ENCODE results near the gene ZFP30.
"Not testable (repeated sequence)": the region's sequence is repeated elsewhere in the genome, so short reads cannot be mapped to it uniquely, and the experiment has no call there.

The ZFP30 gene

DNA sequence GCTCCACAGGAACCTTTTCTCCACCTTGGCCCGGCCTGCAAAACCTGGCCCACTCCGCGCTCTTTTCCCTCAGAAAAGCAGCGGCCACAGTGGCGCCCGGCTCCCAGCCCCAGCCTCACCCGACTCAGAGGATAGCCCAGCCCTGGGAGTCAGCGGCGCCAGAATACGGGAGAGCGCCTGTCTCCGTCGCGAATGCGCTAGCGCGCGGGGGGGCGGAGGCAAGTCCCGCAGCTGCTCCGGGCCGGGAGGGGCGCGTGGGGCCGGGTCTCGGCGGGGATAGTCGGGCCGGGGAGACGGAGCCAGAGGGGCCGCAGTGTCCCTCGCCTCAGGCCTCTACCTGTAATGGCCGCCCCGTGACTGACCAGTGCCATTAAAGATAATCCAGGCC lies at the start of gene ZFP30:
TSS of gene ZFP30 (minus strand) at position 165 of the 388 bp plus-strand sequence. CDS start 7,643 bp downstream, outside the sequence.
- peak; percentile 88 for DNase-seq

DNA sequence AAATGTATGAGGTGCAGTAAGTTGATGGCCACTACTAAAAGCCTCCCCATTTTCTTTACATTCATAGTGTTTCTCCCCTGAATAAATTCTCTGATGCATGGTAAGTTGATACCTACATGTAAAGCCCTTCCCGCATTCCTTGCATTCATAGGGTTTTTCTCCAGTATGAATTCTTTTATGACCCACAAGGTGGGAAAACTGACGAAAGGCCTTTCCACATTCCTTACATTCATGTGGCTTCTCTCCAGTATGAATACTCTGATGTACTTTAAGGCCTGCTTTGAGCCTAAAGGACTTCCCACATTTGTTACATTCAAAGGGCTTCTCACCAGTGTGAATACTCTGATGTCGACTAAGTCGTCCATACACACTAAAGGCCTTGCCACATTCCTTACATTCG lies 43.8 kb upstream of the ZFP30 start:
- DNase-seq = no peak

DNA sequence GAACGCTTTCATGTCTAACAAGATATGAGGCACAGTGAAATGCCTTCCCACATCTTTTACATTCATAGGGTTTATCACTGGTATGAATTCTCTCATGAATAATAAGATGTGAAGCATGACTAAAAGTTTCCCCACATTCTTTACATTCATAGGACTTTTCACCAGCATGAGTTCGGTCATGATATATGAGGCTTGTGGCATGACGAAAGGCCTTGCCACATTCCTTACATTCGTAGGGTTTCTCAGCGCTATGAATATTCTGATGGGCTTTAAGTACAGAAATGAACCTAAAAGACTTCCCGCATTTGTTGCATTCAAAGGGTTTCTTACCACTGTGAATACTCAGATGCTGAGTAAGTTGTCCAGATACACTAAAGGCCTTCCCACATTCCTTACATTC lies 43.0 kb upstream of the ZFP30 start:
- no peak for DNase-seq

DNA sequence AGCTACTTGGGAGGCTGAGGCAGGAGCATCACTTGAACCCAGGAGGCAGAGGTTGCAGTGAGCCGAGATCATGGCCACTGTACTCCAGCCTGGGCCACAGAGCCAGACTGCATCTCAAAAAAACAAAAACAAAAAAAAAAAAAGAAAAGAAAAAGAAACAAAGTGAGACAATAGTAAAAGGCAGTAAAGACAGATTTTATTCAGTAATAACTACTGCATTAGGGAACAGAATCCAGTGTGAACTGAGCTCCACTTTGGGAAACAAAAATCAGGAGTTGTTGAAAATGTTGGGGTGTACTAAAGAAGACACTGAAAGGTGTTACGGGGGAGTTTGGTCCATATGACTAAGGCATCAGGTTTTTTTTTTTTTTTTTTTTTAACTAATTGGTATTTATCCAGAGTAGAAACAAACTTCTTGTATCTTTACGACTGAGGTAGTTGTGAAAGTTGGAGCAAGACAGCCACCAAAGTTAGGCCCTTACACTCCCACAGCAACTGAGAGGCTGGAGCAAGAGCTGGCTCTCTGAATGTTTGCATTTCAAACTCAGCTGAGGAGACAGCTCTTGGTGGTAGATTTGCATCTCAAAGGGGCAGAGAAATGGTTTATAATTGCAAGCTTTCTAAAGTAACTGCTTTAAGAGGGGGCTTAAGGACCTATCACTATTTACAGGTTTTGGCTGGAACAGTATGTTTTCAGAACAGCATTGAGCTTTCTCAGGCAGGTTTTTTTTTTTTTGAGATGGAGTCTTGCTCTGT lies 40.1 kb upstream of the ZFP30 start:
- DNase-seq = no peak

DNA sequence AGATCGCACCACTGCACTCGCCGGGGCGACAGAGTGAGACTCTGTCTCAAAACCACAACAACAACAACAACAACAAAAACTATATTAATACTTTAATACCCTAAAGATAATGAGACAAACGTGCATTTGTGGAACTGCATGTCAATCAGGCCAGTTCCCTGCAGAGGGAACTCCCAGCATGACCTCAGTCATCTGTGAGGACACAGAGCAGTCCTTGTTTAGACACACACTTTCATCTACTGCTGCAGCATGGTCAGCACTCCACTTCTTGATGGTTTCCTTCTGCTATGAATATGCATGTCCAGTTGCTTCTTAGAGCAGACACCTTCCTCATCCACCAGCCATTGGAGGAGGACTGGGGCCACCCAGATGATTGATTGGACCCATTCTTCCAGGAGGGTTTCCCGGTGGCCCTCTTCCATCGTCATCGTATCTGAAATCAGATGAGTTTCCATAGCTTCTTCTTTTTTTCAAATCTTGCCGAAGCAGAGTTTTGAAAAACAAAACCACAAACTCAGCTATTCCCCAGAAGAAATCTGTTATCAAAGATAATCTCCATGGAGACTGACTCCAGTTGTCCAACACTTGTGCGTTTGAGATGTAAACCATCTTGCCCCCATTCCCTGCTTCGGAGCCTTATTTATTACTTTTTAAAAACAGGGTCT lies 37.8 kb upstream of the ZFP30 start:
- DNase-seq = no peak

DNA sequence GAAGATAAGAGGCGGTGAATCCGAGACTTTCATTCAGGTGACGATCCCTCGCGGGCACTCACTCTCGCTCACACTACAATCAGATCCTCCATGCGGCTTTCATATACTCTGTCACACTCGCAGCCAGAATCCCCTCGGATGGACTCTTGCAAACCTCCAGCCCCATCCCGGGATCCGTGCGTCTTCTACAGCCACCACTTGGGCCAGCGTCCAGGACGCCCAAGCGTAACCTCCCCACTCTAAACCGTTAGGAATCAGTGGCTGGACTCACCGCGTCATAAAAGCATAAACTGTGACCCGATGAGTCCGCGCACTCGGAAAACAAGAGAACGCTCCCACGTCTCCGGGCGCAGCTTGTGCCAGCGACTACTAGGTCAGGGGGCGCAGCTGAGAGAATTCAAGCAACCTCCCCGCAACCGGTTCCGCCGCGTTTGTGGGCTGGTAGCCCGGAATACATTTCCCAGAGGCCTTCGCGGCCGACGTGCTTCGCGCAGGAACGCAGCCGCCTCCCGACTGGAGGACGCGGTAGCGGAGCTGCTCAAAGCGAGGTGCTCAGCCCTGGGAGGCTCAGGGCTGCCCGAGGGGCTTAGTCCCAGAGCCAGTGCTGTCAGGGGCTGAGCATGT lies 36.7 kb upstream of the ZFP30 start:
- DNase-seq = peak; percentile 89

DNA sequence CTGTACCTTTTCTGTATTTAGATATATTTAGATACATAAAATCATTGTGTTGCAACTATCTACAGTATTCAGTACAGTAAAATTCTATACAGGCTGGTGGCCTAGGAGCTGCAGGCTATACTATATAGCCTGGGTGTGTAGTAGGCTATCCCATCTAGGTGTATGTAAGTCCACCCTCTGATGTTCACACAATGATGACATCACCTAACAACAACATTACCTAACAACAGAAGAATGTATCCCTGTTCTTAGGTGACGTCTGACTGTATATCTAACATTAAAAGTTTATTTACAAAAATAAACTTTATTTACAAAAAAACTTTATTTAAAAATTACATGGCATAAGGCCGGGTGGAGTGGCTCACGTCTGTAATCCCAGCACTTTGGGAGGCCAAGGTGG lies 28.3 kb upstream of the ZFP30 start:
- DNase-seq = no peak

DNA sequence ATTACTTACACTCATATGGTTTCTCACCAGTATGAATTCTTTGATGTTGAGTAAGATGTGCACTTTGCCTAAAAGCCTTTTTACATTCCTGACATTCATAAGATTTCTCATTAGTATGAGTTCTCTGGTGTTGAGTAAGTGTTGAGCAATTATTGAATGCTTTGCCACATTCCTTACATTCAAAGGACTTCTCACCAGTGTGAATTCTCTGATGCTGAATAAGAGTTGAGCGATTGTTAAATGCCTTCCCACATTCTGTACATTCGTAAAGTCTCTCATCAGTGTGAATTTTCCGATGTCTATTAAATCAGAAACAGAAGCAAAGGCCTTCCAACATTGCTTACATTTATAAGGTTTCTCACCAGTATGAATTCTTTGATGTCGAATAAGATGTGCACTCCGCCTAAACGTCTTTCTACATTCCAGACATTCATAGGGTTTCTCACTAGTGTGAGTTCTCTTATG lies 14.2 kb upstream of the ZFP30 start:
- DNase-seq = no peak

DNA sequence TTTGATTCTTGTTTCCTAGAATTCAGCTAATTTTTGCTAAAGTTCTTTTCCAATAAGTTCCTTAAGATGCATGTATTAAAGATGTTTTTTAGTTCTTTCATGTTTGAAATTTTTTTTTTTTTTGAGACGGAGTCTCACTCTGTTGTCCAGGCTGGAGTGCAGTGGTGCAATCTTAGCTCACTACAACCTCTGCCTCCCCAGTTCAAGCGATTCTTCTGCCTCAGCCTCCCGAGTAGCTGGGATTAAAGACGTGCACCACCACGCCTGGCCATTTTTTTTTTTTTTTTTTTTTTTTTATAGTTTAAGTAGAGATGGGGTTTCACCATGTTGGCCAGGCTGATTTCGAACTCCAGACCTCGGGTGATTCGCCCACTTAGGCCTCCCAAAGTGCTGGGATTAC lies 1.9 kb upstream of the ZFP30 start:
- DNase-seq = not testable (repeated sequence)

DNA sequence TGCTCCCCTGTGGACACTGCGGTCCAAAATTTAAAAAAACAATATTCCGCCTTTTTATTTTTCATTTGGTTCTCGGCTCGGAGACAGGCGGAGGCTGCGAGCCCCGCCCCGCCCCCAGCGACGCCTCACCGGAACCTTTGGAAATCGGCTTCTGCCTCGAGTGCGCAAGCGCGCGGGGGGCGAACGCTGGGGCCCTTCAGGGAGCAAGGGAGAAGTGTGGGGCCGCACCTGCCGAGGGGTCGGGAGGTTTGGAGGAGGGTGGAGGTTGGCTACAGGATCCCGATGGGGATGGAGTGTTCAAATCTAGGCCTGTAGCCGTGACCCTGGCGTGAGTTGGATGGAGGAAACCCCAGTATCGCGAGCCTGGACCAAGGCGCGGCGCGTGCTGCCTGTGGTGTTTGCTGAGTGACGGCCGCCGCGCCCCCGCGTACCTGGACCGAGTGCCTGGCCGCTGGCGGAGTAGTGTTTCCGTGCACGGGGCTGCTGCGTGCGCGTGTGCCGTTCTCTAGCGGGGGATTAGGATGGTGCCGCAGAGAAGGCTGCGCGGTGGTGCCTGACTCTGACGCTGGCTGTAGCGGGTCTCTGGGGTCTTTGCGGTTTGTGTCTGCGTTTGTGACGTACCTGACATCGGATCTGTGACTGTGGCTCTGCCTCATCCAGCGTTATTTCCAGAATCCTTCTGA lies 565 bp upstream of the ZFP30 start:
- DNase-seq = peak; percentile 91

DNA sequence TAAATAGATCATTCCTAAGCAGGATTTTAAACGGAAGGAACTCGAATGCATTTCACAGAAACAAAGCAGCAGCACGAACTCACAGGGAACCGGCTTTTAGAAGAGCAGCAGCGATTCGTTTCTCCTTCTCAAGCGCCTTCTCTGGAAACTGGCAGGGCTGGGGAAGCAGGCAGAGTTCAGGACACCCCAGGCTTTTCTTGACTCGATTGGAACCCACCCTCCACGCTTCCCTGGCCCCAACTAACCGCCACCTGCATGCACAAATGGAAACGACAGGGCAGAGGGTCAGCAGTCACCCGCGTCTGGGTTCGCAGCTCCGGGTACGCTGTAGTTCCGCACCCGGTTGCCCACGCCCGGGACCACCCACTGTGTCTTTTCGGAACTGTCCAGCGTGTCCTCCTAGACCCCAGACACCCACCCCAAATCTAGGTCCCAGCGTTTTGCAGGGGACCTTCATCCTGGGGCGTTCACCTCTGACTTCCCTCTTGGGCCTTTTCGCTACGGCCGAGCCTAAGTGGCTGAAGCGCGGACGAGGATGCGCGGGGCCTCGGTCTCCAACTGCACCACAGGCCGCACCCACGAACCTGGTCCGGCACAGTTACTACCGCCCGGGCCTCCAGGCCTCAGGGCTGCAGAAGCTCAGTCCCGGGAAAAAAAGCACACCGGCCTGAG lies 500 bp downstream of the ZFP30 start:
- DNase-seq = peak; percentile 19

DNA sequence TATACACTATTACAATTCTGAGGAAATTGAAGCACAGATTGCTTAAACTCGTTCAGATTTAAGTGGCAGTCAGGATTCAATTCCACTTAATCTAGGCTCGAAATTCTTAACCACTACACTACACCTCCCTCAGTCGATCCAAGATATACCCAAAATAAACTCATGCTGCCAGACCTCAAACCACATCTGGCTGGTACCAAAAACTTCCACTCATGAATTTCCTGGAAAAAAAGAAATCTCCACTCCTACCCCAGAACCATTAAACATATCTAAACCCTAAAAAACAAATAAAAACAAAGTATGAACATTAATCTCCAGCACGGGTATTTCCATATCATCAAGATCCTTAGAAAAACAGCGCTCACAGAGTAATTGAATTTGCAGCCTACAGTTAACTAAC lies 1.1 kb downstream of the ZFP30 start:
- DNase-seq = no peak

DNA sequence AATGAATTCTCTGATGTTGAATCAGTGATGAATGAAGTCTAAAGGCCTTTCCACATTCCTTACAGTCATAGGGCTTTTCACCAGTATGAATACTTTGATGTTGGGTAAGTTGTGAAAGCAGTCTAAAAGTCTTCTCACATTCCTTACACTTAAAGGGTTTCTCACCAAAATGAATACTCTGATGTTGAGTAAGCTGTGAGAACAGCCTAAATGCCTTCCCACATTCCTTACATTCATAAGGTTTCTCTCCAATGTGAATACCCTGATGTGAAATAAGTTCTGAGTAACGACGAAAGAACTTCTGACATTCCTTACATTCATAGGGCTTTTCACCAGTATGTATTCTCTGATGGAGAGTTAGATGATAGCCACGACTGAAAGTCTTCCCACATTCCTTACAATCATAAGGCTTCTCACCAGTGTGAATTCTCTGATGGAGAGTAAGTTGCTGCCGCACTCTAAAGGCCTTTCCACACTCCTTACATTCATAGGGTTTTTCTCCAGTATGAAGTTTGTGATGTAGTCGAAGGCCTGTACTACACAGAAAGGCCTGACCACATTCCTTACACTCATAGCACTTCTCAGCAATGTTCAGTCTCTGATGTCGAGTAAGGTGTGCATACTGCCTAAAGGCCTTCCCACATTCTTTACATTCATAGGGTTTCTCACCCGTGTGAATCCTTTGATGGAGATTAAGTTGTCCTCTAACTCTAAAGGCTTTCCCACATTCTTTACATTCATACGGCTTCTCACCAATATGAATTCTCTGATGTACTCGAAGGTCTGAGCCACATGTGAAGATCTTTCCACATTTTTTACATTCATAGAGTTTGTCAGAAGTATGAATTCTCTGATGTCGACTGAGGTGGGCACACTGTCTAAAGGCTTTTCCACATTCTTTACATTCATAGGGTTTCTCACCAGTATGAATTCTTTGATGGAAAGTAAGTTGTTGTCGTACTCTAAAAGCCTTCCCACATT lies 19.9 kb downstream of the ZFP30 start:
- DNase-seq = no peak

DNA sequence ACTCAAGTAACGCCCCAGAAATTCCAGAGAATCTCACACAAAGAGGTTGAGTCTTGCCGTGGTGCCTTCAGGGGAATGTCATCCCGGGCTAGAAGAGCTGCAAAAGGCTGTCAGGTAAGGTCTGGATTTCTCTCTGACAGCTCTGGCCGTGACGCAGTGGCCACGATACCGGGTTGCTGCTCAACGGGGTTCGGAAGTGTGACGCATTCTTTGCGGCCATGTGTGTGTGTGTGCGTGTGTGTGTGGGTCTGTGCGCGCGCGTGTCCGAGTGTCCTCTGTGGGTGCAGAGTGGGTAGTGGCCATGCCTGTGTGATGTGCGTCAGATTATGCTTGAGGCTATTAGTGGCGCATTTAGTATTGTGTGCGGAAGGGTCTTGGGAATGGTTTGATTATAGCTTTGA lies 60.3 kb downstream of the ZFP30 start:
- DNase-seq = peak; percentile 63

DNA sequence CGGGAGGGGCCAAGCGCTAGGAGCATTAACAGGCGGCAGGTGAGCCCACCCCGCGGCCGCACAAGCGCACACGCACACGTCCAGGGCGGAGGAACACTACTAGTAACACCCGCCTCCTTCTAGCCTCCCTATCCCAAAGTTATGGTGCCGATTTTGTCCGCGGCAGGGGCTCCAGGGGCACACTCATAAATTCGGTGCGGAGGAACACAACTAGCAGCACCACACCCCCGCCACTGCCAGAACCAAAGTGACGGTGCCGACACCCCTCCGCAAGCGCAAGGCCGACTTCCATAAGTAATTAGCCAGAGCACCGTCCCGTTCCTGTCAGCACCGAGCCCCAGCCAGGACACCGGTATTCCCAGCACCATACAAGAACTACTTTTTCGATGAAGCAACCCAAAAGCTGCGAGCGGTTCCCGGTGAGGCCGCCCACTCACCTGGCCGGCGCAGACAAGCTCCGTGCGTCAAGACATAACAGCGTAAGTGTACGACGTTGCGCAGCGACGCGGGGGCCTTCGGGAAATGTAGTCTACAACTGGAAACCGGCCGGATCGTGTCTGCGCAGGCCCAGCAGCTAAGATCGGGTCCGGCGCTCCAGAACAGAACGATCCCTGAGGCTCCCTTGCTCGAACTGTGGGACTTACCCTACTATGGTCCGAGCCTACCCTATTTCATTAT lies 60.8 kb downstream of the ZFP30 start, which contains the start of the genes ZNF540 and ZNF571:
TSS of gene ZNF540 (plus strand) at position 573 of the 678 bp plus-strand sequence. CDS start 3,572 bp downstream, outside the sequence.
TSS of gene ZNF571 (minus strand) at position 489 of the 678 bp plus-strand sequence. CDS start 8,116 bp downstream, outside the sequence.
- DNase-seq = peak; percentile 94

DNA sequence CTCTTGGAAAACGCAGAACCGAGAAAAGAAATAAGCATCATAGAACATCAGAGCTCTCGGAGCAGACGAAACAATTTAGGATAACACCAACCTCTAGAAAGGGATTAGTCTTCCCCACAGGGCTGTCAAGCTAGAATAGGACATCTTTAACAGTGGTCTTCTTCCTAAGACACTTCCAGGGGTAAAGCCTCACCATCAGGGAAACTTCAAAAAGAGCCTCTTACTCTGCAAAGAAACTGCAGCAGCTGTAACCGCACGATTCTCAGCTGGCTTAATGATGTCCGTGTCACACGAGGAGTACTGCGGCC lies 61.3 kb downstream of the ZFP30 start:
- no peak for DNase-seq

DNA sequence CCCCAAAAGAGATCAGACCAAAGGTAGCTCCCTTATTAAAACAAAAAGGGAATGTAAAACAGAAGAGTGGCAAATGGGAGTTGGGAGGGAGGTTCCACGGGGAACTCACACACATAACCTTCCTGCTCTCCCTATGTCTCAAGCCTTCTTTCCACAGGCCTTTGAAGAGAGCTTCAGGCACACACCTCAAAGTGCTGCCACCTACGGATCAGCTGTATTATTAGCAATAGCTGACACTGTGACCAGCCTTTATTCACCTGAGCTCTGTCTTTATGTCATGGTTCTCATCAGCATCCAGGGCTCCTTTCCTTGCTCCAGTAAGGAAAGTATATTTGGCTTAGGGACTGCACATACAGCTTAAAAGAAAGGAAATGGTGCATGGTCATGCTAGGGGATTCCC lies 71.9 kb downstream of the ZFP30 start:
- no peak for DNase-seq

DNA sequence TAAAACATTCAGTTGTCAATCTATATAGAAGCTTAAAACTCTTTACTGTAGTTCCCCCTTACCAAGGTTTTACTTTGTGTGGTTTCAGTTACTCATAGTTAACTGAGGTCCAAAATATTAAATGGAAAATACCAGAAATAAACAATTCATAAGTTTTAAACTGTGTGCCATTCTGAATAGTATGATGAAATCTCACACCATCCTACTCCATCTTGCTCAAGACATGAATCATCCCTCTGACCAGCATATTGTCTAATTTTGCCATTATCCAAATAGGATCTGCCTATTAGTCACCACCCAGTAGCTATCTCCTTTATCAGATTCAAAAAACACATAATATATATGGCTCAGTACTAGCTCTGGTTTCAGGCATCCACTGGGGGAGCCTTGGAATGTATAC lies 83.1 kb downstream of the ZFP30 start:
- DNase-seq = no peak

DNA sequence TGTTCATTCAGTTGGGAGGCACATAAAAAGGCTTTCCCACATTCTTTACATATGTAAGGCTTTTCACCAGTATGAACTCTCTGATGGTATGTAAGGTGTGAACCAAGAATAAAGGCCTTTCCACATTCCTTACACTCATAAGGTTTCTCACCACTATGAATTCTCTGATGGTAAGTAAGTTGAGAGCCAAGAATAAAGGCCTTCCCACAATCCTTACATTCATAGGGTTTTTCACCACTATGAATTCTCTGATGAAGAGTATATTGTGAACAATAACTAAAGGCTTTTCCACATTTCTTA lies 89.9 kb downstream of the ZFP30 start:
- DNase-seq = no peak

DNA sequence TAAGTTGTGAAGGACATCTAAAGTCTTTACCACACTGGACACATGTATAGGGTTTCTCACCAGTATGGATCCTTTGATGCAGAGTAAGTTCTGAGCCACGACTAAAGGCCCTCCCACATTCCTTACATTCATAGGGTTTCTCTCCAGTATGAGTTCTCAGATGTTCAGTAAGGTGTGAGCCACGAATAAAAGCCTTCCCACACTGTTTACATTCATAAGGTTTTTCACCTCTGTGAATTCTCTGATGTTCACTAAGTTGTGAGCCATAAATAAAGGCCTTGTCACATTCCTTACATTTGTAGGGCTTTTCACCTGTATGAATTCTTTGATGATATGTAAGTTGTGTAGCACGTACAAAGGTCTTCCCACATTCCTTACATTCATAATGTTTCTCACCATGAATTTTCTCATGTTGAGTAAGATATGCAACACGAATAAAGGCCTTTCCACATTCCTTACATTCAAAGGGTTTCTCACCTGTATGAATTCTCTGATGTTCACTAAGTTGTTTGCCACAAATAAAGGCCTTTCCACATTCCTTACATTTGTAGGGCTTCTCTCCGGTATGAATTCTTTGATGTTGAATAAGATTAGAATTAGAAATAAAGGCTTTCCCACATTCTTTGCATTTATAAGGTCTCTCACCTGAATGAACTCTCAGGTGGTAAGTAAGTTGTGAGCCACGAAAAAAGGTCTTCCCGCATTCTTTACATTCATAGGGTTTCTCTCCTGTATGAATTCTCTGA lies 90.5 kb downstream of the ZFP30 start:
- no peak for DNase-seq
